KOPT-K1 (cell line): ENCODE results near the gene RXFP4.
"Not testable (repeated sequence)": the region's sequence is repeated elsewhere in the genome, so short reads cannot be mapped to it uniquely, and the experiment has no call there.

ENCODE experiments used
- H3K27ac ChIP-seq: fragments of 200-600 bp; sonication (generic); 2 replicates; pipeline ENCODE4 v1.5.1; 2016; ENCODE audit warnings: antibody characterized with exemption, mild to moderate bottlenecking, low read depth, low read length; ENCODE audit not compliant: poor library complexity, severe bottlenecking
- H3K36me3 ChIP-seq: fragments of 200-600 bp; sonication (generic); 2 replicates; pipeline ENCODE4 v1.5.1; 2017; ENCODE audit warnings: antibody characterized with exemption, mild to moderate bottlenecking, low read length, moderate library complexity; ENCODE audit not compliant: insufficient read depth
- H3K9me3 ChIP-seq: fragments of 200-600 bp; sonication (generic); 2 replicates; pipeline ENCODE4 v1.5.1; 2017; ENCODE audit warnings: antibody characterized with exemption, low read length, mild to moderate bottlenecking; ENCODE audit not compliant: insufficient read depth, poor library complexity, severe bottlenecking

Gene RXFP4, protein sequence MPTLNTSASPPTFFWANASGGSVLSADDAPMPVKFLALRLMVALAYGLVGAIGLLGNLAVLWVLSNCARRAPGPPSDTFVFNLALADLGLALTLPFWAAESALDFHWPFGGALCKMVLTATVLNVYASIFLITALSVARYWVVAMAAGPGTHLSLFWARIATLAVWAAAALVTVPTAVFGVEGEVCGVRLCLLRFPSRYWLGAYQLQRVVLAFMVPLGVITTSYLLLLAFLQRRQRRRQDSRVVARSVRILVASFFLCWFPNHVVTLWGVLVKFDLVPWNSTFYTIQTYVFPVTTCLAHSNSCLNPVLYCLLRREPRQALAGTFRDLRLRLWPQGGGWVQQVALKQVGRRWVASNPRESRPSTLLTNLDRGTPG

GRCh38 chr1:155940993-155941844, at the start of gene RXFP4:
RXFP4 (plus strand) TSS chr1:155941638; CDS start chr1:155941710, 72 bp downstream.
- Histone ChIP-seq H3K27ac (peak within 1 kb of the TSS; percentile 44), H3K36me3 (peaks cover 14% of the 10 kb centered on the region), H3K9me3 (no peaks in the 10 kb centered on the region)

- peaks cover 13% of the 10 kb centered on the region for H3K36me3 ChIP-seq
- no peak overlapping the region for H3K27ac ChIP-seq
- H3K9me3 ChIP-seq, result no peaks in the 10 kb centered on the region
Observed at GRCh38 chr1:155892796-155893195, 48.6 kb upstream of the RXFP4 start.

- H3K9me3 ChIP-seq, result no peaks in the 10 kb centered on the region
- no peak overlapping the region for H3K27ac ChIP-seq
- peaks cover 19% of the 10 kb centered on the region for H3K36me3 ChIP-seq
Observed at GRCh38 chr1:155893389-155894142, 47.9 kb upstream of the RXFP4 start.

GRCh38 chr1:155895617-155896016, 45.8 kb upstream of the RXFP4 start:
- H3K27ac ChIP-seq, H3K9me3 ChIP-seq: not testable (repeated sequence)
- H3K36me3 ChIP-seq, result peaks cover 40% of the 10 kb centered on the region

- peaks cover 48% of the 10 kb centered on the region for H3K36me3 ChIP-seq
- H3K27ac ChIP-seq, H3K9me3 ChIP-seq: not testable (repeated sequence)
Observed at GRCh38 chr1:155896476-155896875, 45.0 kb upstream of the RXFP4 start.

- Histone ChIP-seq H3K9me3 (no peaks in the 10 kb centered on the region), H3K27ac (no peak overlapping the region), H3K36me3 (peaks cover 58% of the 10 kb centered on the region)
Observed at GRCh38 chr1:155897746-155898145, 43.7 kb upstream of the RXFP4 start.

DNA sequence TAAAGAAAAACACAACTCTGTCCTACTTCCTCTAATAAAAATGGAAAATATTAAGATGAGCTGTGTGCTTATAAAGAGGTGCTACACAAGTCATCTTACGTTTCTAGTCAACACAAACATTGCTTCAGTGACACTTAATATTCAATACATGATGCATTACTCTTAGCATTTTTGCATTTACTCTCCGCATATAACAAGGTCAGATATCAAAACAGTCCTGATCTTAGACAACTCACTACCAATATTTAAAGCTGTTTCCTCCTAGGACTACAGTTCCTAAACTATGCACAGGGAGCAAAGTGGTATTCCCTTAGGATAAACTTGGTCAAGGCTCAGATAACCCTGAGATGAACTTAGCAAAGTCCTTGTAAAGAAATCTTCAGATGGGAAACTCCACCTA, 42.5 kb upstream of the RXFP4 start:
- Histone ChIP-seq H3K9me3 (no peaks in the 10 kb centered on the region), H3K27ac (no peak overlapping the region), H3K36me3 (peaks cover 66% of the 10 kb centered on the region)

GRCh38 chr1:155899683-155900082, 41.8 kb upstream of the RXFP4 start:
- no peak overlapping the region for H3K27ac ChIP-seq
- peaks cover 74% of the 10 kb centered on the region for H3K36me3 ChIP-seq
- H3K9me3 ChIP-seq, result no peaks in the 10 kb centered on the region

- Histone ChIP-seq H3K27ac (no peak overlapping the region), H3K9me3 (no peaks in the 10 kb centered on the region), H3K36me3 (peaks cover 79% of the 10 kb centered on the region)
Observed at GRCh38 chr1:155900161-155900560, 41.3 kb upstream of the RXFP4 start.

GRCh38 chr1:155904261-155904660, 37.2 kb upstream of the RXFP4 start:
- Histone ChIP-seq H3K9me3 (no peaks in the 10 kb centered on the region), H3K36me3 (peaks cover 94% of the 10 kb centered on the region), H3K27ac (no peak overlapping the region)

GRCh38 chr1:155909894-155910293, 31.5 kb upstream of the RXFP4 start:
- Histone ChIP-seq H3K9me3 (no peaks in the 10 kb centered on the region), H3K36me3 (peaks cover 81% of the 10 kb centered on the region), H3K27ac (no peak overlapping the region)

DNA sequence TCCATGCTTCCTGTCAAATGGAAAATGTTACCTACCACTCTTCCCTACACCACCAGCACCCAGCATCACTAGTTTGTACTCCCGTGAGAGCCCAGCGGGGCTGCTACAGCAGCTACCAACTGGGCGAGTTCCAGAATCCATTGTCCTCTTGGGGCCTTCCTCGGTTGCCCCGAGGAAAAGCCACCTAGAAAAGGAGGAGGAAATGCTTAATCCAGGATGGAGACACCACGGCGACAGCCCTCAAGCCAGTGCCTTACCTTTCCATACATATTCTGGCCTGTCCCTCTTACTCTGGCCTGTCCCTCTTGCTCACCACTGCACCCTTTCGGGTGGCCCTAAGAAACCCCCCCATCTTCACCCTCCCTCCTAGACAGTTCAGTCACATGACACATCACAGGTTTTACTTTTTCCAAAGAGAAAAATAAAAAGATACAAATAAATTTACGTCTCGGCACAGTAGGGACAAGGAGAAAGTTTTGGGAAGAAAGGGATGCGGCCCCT, 30.8 kb upstream of the RXFP4 start:
- Histone ChIP-seq H3K9me3 (no peaks in the 10 kb centered on the region), H3K36me3 (peaks cover 81% of the 10 kb centered on the region), H3K27ac (peak overlapping the region; percentile 55)

GRCh38 chr1:155911156-155912055, 30.0 kb upstream of the RXFP4 start, which contains the start of gene RIT1:
RIT1 (minus strand) TSS chr1:155911349; CDS start chr1:155910761, 588 bp downstream.
- peak within 1 kb of the TSS; percentile 55 for H3K27ac ChIP-seq
- H3K9me3 ChIP-seq, result no peaks in the 10 kb centered on the region

DNA sequence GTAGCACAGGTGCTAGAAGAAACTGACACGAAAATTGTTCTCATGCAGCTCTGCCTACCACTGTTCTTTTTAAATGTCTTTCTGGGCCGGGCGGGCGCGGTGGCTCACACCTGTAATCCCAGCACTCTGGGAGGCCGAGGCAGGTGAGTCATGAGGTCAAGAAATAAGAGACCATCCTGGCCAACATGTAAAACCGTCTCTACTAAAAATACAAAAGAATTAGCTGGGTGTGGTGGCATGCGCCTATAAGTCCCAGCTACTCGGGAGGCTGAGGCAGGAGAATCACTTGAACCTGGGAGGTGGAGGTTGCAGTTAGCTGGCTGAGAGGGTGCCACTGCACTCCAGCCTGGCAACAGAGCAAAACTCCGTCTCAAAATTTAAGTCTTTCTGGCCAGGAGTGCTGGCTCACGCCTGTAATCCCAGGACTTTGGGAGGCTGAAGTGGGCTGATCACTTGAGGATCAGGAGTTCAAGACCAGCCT, 29.3 kb upstream of the RXFP4 start:
- Histone ChIP-seq H3K9me3 (no peaks in the 10 kb centered on the region), H3K27ac (no peak overlapping the region), H3K36me3 (peaks cover 81% of the 10 kb centered on the region)

More at GRCh38 chr1:155911156-155912055, 30.0 kb upstream of the RXFP4 start, which contains the start of gene RIT1:
- peaks cover 81% of the 10 kb centered on the region for H3K36me3 ChIP-seq
